Spinal cord (tissue), 10 donors: ENCODE data around the gene GOLGA6L7. TPM values are rescaled to one million over a fixed set of nuclear protein-coding genes. Genes with fewer than 3 reads are reported as not detected.

ENCODE experiments used
- DNase-seq, 6 donors: peaks; one replicate each; pipeline versions ENCODE4 v3.0.0 to v3.0.0-alpha.2; 2013 to 2015; ENCODE audit warnings: low spot score in 6 of 6, low read depth in 4 of 6
- H3K27ac ChIP-seq: one replicate; pipeline ENCODE4 v1.5.1; 2013; ENCODE audit warnings: low read depth, low read length, control low read depth
- H3K27me3 ChIP-seq: one replicate; pipeline ENCODE4 v1.6.1; 2013; ENCODE audit warnings: low read length; ENCODE audit not compliant: control insufficient read depth, insufficient read depth
- H3K36me3 ChIP-seq: one replicate; pipeline ENCODE4 v1.6.1; 2013; ENCODE audit warnings: low read length; ENCODE audit not compliant: control insufficient read depth, insufficient read depth
- H3K4me1 ChIP-seq: one replicate; pipeline ENCODE4 v1.6.1; 2013; ENCODE audit warnings: low read length; ENCODE audit not compliant: control insufficient read depth, insufficient read depth
- H3K4me3 ChIP-seq: one replicate; pipeline ENCODE4 v1.5.1; 2013; ENCODE audit warnings: low read depth, low read length, control low read depth
- H3K9me3 ChIP-seq: one replicate; pipeline ENCODE4 v1.6.1; 2013; ENCODE audit warnings: low read length; ENCODE audit not compliant: control insufficient read depth, insufficient read depth
- WGBS: methylation state at CpG from one replicate; pipeline ENCODE4 v1.1.5; 2013; ENCODE audit warnings: missing lambda C conversion rate; ENCODE audit not compliant: insufficient coverage; 5-methylcytosine and 5-hydroxymethylcytosine counted together
- polyA plus RNA-seq, 2 donors: library from polyadenylated mRNA; unstranded; fragments of 120-200 nt; gene quantifications; one replicate each; pipeline ENCODE4 v1.2.1, GENCODE V29; 2013; ENCODE audit not compliant: insufficient read length in 2 of 2
- total RNA-seq, 2 donors: library from RNA; depleted of rRNA in 1 of 2; stranded (reverse); fragments of 120-200 nt in 1 of 2; fragments of >200 nt in 1 of 2; gene quantifications; one replicate each; pipeline versions ENCODE4 v1.2.3 to v1.2.4, GENCODE V29; 2013 to 2014
- donor health status: healthy.

The GOLGA6L7 gene
- total and polyA plus RNA-seq, 4 donors, result 1.5 to 4.7 TPM; not detected in 2

DNA sequence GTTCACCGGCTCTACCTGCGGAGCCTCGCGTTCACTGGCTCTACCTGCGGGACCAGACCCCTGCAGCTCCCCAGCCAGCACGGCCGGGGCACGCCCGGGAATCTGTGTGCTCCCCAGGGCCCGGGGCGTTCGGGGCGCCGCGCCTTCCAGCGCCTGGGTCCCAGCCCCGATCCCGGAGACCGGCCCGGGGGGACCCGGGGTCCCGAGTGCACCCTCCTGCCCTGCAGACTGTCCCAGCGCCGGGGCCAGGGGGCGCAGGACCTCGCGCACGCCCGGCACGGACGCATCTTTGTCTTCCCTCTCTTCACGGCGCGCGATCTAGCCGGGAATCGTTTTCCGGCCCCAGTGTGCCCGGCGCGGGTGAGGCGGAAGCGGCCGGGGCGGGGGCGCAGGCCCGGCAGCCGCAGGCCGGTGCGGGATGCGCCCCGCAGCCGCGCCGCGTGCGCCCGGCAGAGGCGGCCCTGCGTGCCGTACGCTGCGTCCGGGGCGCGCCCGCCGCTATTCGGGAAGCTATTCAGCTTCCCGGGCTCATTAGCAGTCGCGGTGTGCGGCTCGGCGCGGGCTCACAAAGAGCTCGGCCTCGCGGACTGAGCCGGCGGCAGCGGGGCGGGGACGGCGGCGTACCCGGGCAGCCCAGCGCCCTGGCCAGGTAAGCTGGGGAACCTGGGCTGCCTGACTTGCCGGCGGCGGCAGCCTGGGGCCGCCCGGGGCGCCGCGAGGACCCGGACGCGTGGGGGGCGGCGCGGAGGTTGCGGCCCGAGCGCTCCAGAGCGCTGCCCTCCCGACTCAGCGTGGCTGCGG is 37.4 kb upstream of the GOLGA6L7 start, which contains the start of gene APBA2:
APBA2 (plus strand) TSS at position 345 of the 801 bp plus-strand sequence. CDS start 167,911 bp downstream, outside the sequence.
- WGBS, result under 1% methylated on average over 106 of the region's 109 CpGs
- no peak within 1 kb of the TSS for H3K27ac ChIP-seq
- H3K27me3 ChIP-seq, result no peaks in the 10 kb centered on the region
- H3K4me1 ChIP-seq, result peaks cover 47% of the 10 kb centered on the region
- peaks cover 8% of the 10 kb centered on the region for H3K36me3 ChIP-seq
- DNase-seq, result peak in 3 of 6 donors; percentile 48 to 86 (median 84)
- H3K9me3 ChIP-seq, result no peaks in the 10 kb centered on the region
- peak within 1 kb of the TSS; percentile 57 for H3K4me3 ChIP-seq

- WGBS, result 20% methylated on average over 31 of the region's 31 CpGs
- H3K4me1 ChIP-seq, result peaks cover 47% of the 10 kb centered on the region
- H3K4me3 ChIP-seq, result peak overlapping the region; percentile 48
- peaks cover 8% of the 10 kb centered on the region for H3K36me3 ChIP-seq
- no peaks in the 10 kb centered on the region for H3K27me3 ChIP-seq
- no peaks in the 10 kb centered on the region for H3K9me3 ChIP-seq
- H3K27ac ChIP-seq, result no peak overlapping the region
- DNase-seq, result no peak
Measured at GRCh38 chr15:28885128-28885629, 36.7 kb upstream of the GOLGA6L7 start.

- Histone ChIP-seq H3K4me1 (peaks cover 41% of the 10 kb centered on the region), H3K27me3 (no peaks in the 10 kb centered on the region), H3K36me3 (peaks cover 8% of the 10 kb centered on the region), H3K4me3 (no peak overlapping the region), H3K9me3 (no peaks in the 10 kb centered on the region), H3K27ac (no peak overlapping the region)
- no peak for DNase-seq
- 83% methylated on average over 8 of the region's 11 CpGs for WGBS
Measured at GRCh38 chr15:28884151-28884940, 35.9 kb upstream of the GOLGA6L7 start.

- Histone ChIP-seq H3K4me1 (peaks cover 20% of the 10 kb centered on the region), H3K9me3 (no peaks in the 10 kb centered on the region), H3K27me3 (no peaks in the 10 kb centered on the region), H3K36me3 (no peaks in the 10 kb centered on the region), H3K27ac (no peak overlapping the region), H3K4me3 (no peak overlapping the region)
- WGBS, result no CpG with 5 or more reads among the region's 1 CpG
- no peak for DNase-seq
Measured at GRCh38 chr15:28881600-28881999, 33.2 kb upstream of the GOLGA6L7 start.

GRCh38 chr15:28881170-28881569 is 32.7 kb upstream of the GOLGA6L7 start:
- no peak overlapping the region for H3K4me3 ChIP-seq
- no peak for DNase-seq
- H3K27ac ChIP-seq, result no peak overlapping the region
- H3K27me3 ChIP-seq, result no peaks in the 10 kb centered on the region
- peaks cover 22% of the 10 kb centered on the region for H3K4me1 ChIP-seq
- no peaks in the 10 kb centered on the region for H3K36me3 ChIP-seq
- H3K9me3 ChIP-seq, result no peaks in the 10 kb centered on the region
- WGBS, result 49% methylated on average over 3 of the region's 3 CpGs

- no peaks in the 10 kb centered on the region for H3K9me3 ChIP-seq
- H3K27ac ChIP-seq, result no peak overlapping the region
- 92% methylated on average over 2 of the region's 5 CpGs for WGBS
- H3K27me3 ChIP-seq, result no peaks in the 10 kb centered on the region
- H3K36me3 ChIP-seq, result no peaks in the 10 kb centered on the region
- H3K4me3 ChIP-seq, result no peak overlapping the region
- peaks cover 27% of the 10 kb centered on the region for H3K4me1 ChIP-seq
- DNase-seq, result no peak
Measured at GRCh38 chr15:28880680-28881079, 32.2 kb upstream of the GOLGA6L7 start.

DNA sequence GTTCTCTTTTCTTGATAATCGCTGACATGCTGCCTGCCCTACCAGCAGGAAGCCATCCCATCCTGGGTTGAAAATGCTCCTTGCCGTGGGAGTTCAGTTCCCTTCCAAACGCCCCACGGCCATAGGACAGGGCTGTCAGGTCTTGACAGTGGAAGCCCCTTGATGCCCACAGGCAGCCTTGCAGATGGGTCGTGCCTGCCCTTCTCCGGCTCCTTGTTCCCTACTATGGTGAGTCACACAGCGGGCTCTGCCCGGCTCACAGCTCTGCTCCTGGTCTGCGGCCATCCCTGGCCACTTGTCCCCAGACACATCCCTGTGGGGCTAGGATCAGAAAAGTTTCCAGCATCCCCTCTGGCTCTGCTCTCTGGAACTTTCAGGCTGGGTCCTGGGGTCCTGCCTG is 31.1 kb upstream of the GOLGA6L7 start:
- Histone ChIP-seq H3K36me3 (no peaks in the 10 kb centered on the region), H3K9me3 (no peaks in the 10 kb centered on the region), H3K4me3 (no peak overlapping the region), H3K27me3 (no peaks in the 10 kb centered on the region), H3K27ac (no peak overlapping the region), H3K4me1 (peaks cover 20% of the 10 kb centered on the region)
- WGBS, result 91% methylated on average over 9 of the region's 9 CpGs
- no peak for DNase-seq

GRCh38 chr15:28878209-28878608 is 29.8 kb upstream of the GOLGA6L7 start:
- Histone ChIP-seq H3K36me3 (no peaks in the 10 kb centered on the region), H3K4me1 (peaks cover 27% of the 10 kb centered on the region), H3K4me3 (no peak overlapping the region), H3K9me3 (no peaks in the 10 kb centered on the region), H3K27ac (no peak overlapping the region), H3K27me3 (no peaks in the 10 kb centered on the region)
- no peak for DNase-seq
- WGBS, result 86% methylated on average over 15 of the region's 15 CpGs

DNA sequence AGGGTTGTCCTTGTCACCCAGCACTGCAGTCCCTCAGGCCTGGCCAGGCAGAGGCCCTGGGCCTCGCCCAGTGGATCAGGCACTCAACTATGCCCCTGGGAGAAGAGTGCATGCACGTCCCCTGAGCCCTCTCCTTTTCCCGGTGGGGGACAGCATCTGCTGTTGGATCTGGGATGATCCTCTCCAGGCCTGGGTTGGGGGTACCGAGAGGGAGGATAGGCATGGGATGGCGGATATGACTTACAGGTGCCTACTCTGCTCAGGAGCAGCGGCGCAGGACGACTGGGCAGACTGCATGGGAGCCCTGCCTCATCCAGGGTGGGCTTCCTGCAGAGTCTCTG is 28.4 kb upstream of the GOLGA6L7 start:
- no peak overlapping the region for H3K27ac ChIP-seq
- DNase-seq, result no peak
- H3K9me3 ChIP-seq, result no peaks in the 10 kb centered on the region
- no peak overlapping the region for H3K4me3 ChIP-seq
- H3K36me3 ChIP-seq, result no peaks in the 10 kb centered on the region
- no peaks in the 10 kb centered on the region for H3K27me3 ChIP-seq
- peaks cover 27% of the 10 kb centered on the region for H3K4me1 ChIP-seq
- WGBS, result 84% methylated on average over 8 of the region's 8 CpGs
